NCI-H2081 treated with DMSO at 0.1 percent for 48 hours (cell line): ENCODE measurements around the gene TTLL4.

Experiments used
- DNase-seq: peaks from one replicate; lab custom pipeline; 2025; lab: John Stamatoyannopoulos, UW

Gene TTLL4

GRCh38 chr2:218710687-218711549, at the start of gene TTLL4:
Gene TTLL4 (plus strand): TSS chr2:218710835. CDS start chr2:218737677, 26,842 bp downstream.
- DNase-seq, result peak; percentile 68

GRCh38 chr2:218662377-218662776, 48.3 kb upstream of the TTLL4 start:
- no peak for DNase-seq

- no peak for DNase-seq
Observed at GRCh38 chr2:218662827-218663226, 47.8 kb upstream of the TTLL4 start.

GRCh38 chr2:218663901-218664300, 46.7 kb upstream of the TTLL4 start:
- DNase-seq, result no peak

GRCh38 chr2:218664653-218665052, 46.0 kb upstream of the TTLL4 start:
- DNase-seq, result no peak

GRCh38 chr2:218671097-218671653, 39.5 kb upstream of the TTLL4 start:
- no peak for DNase-seq

GRCh38 chr2:218671654-218672566, 38.7 kb upstream of the TTLL4 start, which contains the start of the genes RNF25 and STK36:
Gene RNF25 (minus strand): TSS chr2:218672002. CDS start chr2:218671970, 32 bp downstream.
Gene STK36 (plus strand): TSS chr2:218672086. CDS start chr2:218672830, 744 bp downstream.
- DNase-seq, result peak; percentile 38

- DNase-seq, result no peak
Observed at GRCh38 chr2:218679119-218679518, 31.5 kb upstream of the TTLL4 start.

- no peak for DNase-seq
Observed at GRCh38 chr2:218680061-218680460, 30.6 kb upstream of the TTLL4 start.

GRCh38 chr2:218687400-218688060, 23.1 kb upstream of the TTLL4 start:
- peak; percentile 23 for DNase-seq

GRCh38 chr2:218691234-218691633, 19.4 kb upstream of the TTLL4 start:
- DNase-seq, result no peak

GRCh38 chr2:218694405-218695145, 16.1 kb upstream of the TTLL4 start:
- no peak for DNase-seq

GRCh38 chr2:218698885-218699284, 11.8 kb upstream of the TTLL4 start:
- DNase-seq, result no peak

GRCh38 chr2:218701806-218702205, 8.8 kb upstream of the TTLL4 start:
- no peak for DNase-seq

- no peak for DNase-seq
Observed at GRCh38 chr2:218703341-218703740, 7.3 kb upstream of the TTLL4 start.

GRCh38 chr2:218708086-218708485, 2.5 kb upstream of the TTLL4 start:
- DNase-seq, result no peak

GRCh38 chr2:218709908-218710307, 727 bp upstream of the TTLL4 start:
- no peak for DNase-seq

- DNase-seq, result no peak
Observed at GRCh38 chr2:218710334-218710686, 325 bp upstream of the TTLL4 start.

- no peak for DNase-seq
Observed at GRCh38 chr2:218711550-218711929, 905 bp downstream of the TTLL4 start.

GRCh38 chr2:218713922-218714321, 3.3 kb downstream of the TTLL4 start:
- no peak for DNase-seq

GRCh38 chr2:218716070-218716469, 5.4 kb downstream of the TTLL4 start:
- DNase-seq, result no peak
